Measurements from ENCODE around the gene FRAT2. TPM values are rescaled to one million over a fixed set of nuclear protein-coding genes. Genes with fewer than 3 reads are reported as not detected.

Gene FRAT2
- total and polyA plus RNA-seq, 10 of the 15 experiments (the other 5 are each of a cell fraction or from before 2014, with no cell fraction given): 0.69 to 5.9 (median 3.8) TPM

- TF ChIP-seq KAT2A (conservative IDR thresholded peaks at IDR 0.05; ENCODE audit: control insufficient read depth, low read depth, low read length) (no peak), ZNF207 (IDR thresholded peaks at IDR 0.05; ENCODE audit: borderline replicate concordance) (no peak), MEF2B (IDR thresholded peaks at IDR 0.05; ENCODE audit: partially characterized antibody, poor library complexity, severe bottlenecking) (no peak), NR2C2 (IDR thresholded peaks at IDR 0.05; ENCODE audit: borderline replicate concordance, control insufficient read depth, insufficient read length, low read depth) (no peak), SIX5 (IDR thresholded peaks at IDR 0.05; ENCODE audit: low read depth, low read length, severe bottlenecking) (no peak)
Observed at GRCh38 chr10:97307441-97307840, 27.1 kb downstream of the FRAT2 start (continued).

- in situ Hi-C loops (cut with MboI): no loop called here
- Histone ChIP-seq H3K4me2 (ENCODE audit: control insufficient read depth, insufficient read depth) (no peak overlapping the region), H3K79me2 (ENCODE audit: control insufficient read depth, insufficient read depth, low read length) (no peaks in the 10 kb centered on the region), H2AFZ (ENCODE audit: control insufficient read depth, low read depth, low read length) (no peak overlapping the region), H3K27ac (ENCODE audit: control insufficient read depth, insufficient read depth) (no peak overlapping the region), H3K4me3 (no peak overlapping the region), H3K36me3 (ENCODE audit: control insufficient read depth in 2 of 2, insufficient read depth in 2 of 2, low read length in 1 of 2) (no peaks in the 10 kb centered on the region), H3K27me3 (replicated peaks in 1 of 2; ENCODE audit: control insufficient read depth in 2 of 2, insufficient read depth in 2 of 2, low read length in 1 of 2) (no peaks in the 10 kb centered on the region; a peak in 1 of 4 replicates), H3K4me1 (ENCODE audit: control insufficient read depth, insufficient read depth, low read length) (no peaks in the 10 kb centered on the region), H3K9ac (ENCODE audit: control insufficient read depth, insufficient read depth, low read length) (no peak overlapping the region), H3K9me3 (replicated peaks; ENCODE audit: control insufficient read depth, insufficient read depth, low read length) (no peaks in the 10 kb centered on the region), H4K20me1 (ENCODE audit: control insufficient read depth, insufficient read depth) (no peaks in the 10 kb centered on the region)
- RAD21 ChIA-PET (ENCODE audit: unreplicated experiment): no interaction called here
- CTCF ChIA-PET: no interaction called here
- ATAC-seq (no peak), FAIRE-seq (no peak), DNase-seq (ENCODE audit: low read depth, low spot score) (no peak)
- POLR2A ChIA-PET: no interaction called here
- SMC1A ChIA-PET (ENCODE audit: uncharacterized antibody, unreplicated experiment): no interaction called here
- 51% methylated on average over 11 of the region's 11 CpGs for WGBS (ENCODE audit: insufficient coverage, insufficient replicate concordance, low lambda C conversion rate, missing lambda C conversion rate)
- BruUV-seq (replicated peaks): no TSS peak
- intact Hi-C loops (cut with micrococcal nuclease; ENCODE audit: unreplicated experiment): no loop called here
- TF ChIP-seq PKNOX1 (IDR thresholded peaks at IDR 0.05) (no peak), TCF3 (IDR thresholded peaks at IDR 0.05; ENCODE audit: borderline replicate concordance, insufficient read depth, low read depth, low read length) (no peak), TAF1 (IDR thresholded peaks at IDR 0.05; ENCODE audit: borderline replicate concordance, low read depth, low read length) (no peak), GABPA (IDR thresholded peaks at IDR 0.05; ENCODE audit: low read depth) (no peak), CHD4 (IDR thresholded peaks at IDR 0.05) (no peak), MEF2B (IDR thresholded peaks at IDR 0.05; ENCODE audit: partially characterized antibody, poor library complexity, severe bottlenecking) (no peak), ASH2L (IDR thresholded peaks at IDR 0.05; ENCODE audit: borderline replicate concordance, low read depth) (no peak), SPI1 (IDR thresholded peaks at IDR 0.05; ENCODE audit: borderline replicate concordance, insufficient read depth, low read depth, low read length) (no peak), BRCA1 (IDR thresholded peaks at IDR 0.05; ENCODE audit: low read depth, low read length) (no peak), CREM (IDR thresholded peaks at IDR 0.05; ENCODE audit: low read depth) (no peak), IRF5 (IDR thresholded peaks at IDR 0.05; ENCODE audit: borderline replicate concordance) (no peak)
Observed at GRCh38 chr10:97302088-97302791, 32.3 kb downstream of the FRAT2 start.
